HepG2 (cell line): ENCODE results near the gene RBBP8. TPM values are rescaled to one million over a fixed set of nuclear protein-coding genes. Genes with fewer than 3 reads are reported as not detected.

Experiments used
- CBX2 ChIP-seq, 2 experiments: fragments of 200-600 bp in 1 of 2; sonication (generic); formaldehyde crosslinking in 1 of 2; IDR thresholded peaks; 2 replicates each; pipeline versions ENCODE4 v1.7.0 to v1.8.1; 2018 to 2022; ENCODE audit warnings: low read depth in 2 of 2, low read length in 1 of 2, mild to moderate bottlenecking in 1 of 2, missing genetic modification reagents in 1 of 2
- CCAR2 ChIP-seq: fragments of 200-400 bp; formaldehyde crosslinking; optimal IDR thresholded peaks from 2 replicates; pipeline ENCODE3; 2018; ENCODE audit warnings: low read depth, mild to moderate bottlenecking, low read length, moderate library complexity
- CEBPZ ChIP-seq: IDR thresholded peaks from 2 replicates; pipeline ENCODE4 v1.6.1; 2012; ENCODE audit warnings: low read length, improper control_type of control experiment
- CENPT ChIP-seq: sonication (generic); formaldehyde crosslinking; IDR thresholded peaks from 2 replicates; pipeline ENCODE4 v1.8.0; 2022; ENCODE audit warnings: low read depth, mild to moderate bottlenecking, moderate library complexity, missing genetic modification reagents
- ERF ChIP-seq: IDR thresholded peaks from 2 replicates; pipeline ENCODE4 v1.6.1; 2018; ENCODE audit warnings: missing biosample characterization, missing genetic modification reagents
- MED1 ChIP-seq: sonication (generic); formaldehyde crosslinking; IDR thresholded peaks from 2 replicates; pipeline ENCODE4 v1.4.0; 2020; ENCODE audit warnings: missing genetic modification reagents
- MIER3 ChIP-seq: IDR thresholded peaks from 2 replicates; pipeline ENCODE4 v1.6.1; 2016; ENCODE audit warnings: missing compliant biosample characterization, borderline replicate concordance
- PHF20 ChIP-seq: sonication (generic); formaldehyde crosslinking; IDR thresholded peaks from 2 replicates; pipeline ENCODE4 v1.5.0; 2020; ENCODE audit warnings: mild to moderate bottlenecking, missing genetic modification reagents
- PRPF4 ChIP-seq: fragments of 200-400 bp; formaldehyde crosslinking; IDR thresholded peaks from 2 replicates; pipeline ENCODE4 v1.6.1; 2016; ENCODE audit warnings: low read length, low read depth; ENCODE audit not compliant: poor library complexity, severe bottlenecking
- RNF2 ChIP-seq: fragments of 450-650 bp; conservative IDR thresholded peaks from 2 replicates; pipeline ENCODE4 v1.6.1; 2016; ENCODE audit warnings: low read depth
- SP1 ChIP-seq, 2 experiments: fragments of 450-650 bp in 1 of 2; sonication (generic) in 1 of 2; formaldehyde crosslinking in 1 of 2; IDR thresholded peaks; 2 replicates each; pipeline versions ENCODE4 v1.4.0 to v1.6.1; 2016 to 2020; ENCODE audit warnings: missing genetic modification reagents in 1 of 2
- ZFY ChIP-seq: sonication (generic); formaldehyde crosslinking; IDR thresholded peaks from 2 replicates; pipeline ENCODE4 v1.4.0; 2020; ENCODE audit warnings: missing genetic modification reagents
- ZNF367 ChIP-seq: sonication (generic); formaldehyde crosslinking; IDR thresholded peaks from 2 replicates; pipeline ENCODE4 v1.4.0; 2020; ENCODE audit warnings: missing genetic modification reagents, borderline replicate concordance
- ZNF441 ChIP-seq: sonication (generic); formaldehyde crosslinking; IDR thresholded peaks from 2 replicates; pipeline ENCODE4 v1.7.0; 2021; ENCODE audit warnings: missing genetic modification reagents, borderline replicate concordance
- ZNF549 ChIP-seq: sonication (generic); formaldehyde crosslinking; IDR thresholded peaks from 2 replicates; pipeline ENCODE4 v1.5.0; 2020; ENCODE audit warnings: missing genetic modification reagents
- ZNF557 ChIP-seq: sonication (generic); formaldehyde crosslinking; IDR thresholded peaks from 2 replicates; pipeline ENCODE4 v1.4.0; 2020; ENCODE audit warnings: missing genetic modification reagents
- ZNF619 ChIP-seq: sonication (generic); formaldehyde crosslinking; IDR thresholded peaks from 2 replicates; pipeline ENCODE4 v1.4.0; 2020; ENCODE audit warnings: mild to moderate bottlenecking, missing genetic modification reagents
- ZNF703 ChIP-seq: sonication (generic); formaldehyde crosslinking; IDR thresholded peaks from 2 replicates; pipeline ENCODE4 v1.5.1; 2020; ENCODE audit warnings: missing genetic modification reagents, mild to moderate bottlenecking, moderate library complexity, borderline replicate concordance
- polyA plus RNA-seq, 8 experiments: library from polyadenylated mRNA; depleted of rRNA in 3 of 8; stranded (reverse) in 7 of 8; unstranded in 1 of 8; fragments of >200 nt; fragmentation: Illumina TruSeq in 4 of 8; extraction: Trizol in 4 of 8; gene quantifications; 2 replicates each; pipeline versions ENCODE4 v1.2.1 to v1.2.3, GENCODE V29; 2011 to 2016; ENCODE audit warnings: low read depth in 4 of 8, missing spikeins in 1 of 8, mixed read lengths in 1 of 8; ENCODE audit not compliant: insufficient read depth in 1 of 8
- total RNA-seq, 5 experiments: library from RNA; depleted of rRNA; stranded (reverse); fragments of >200 nt; fragmentation: Illumina TruSeq; extraction: Trizol; gene quantifications; 2 replicates each; pipeline ENCODE4 v1.2.3, GENCODE V29; 2016; ENCODE audit warnings: low read depth in 1 of 5
- TF ChIP-seq, protein P1 (sequence below): sonication (generic); formaldehyde crosslinking; IDR thresholded peaks from 2 replicates; pipeline ENCODE4 v1.8.0; 2022; ENCODE audit warnings: missing genetic modification reagents, mild to moderate bottlenecking, inconsistent platforms, borderline replicate concordance
- TF ChIP-seq, protein P2 (sequence below): sonication (generic); formaldehyde crosslinking; IDR thresholded peaks from 2 replicates; pipeline ENCODE4 v1.5.0; 2020; ENCODE audit warnings: missing genetic modification reagents, mild to moderate bottlenecking, borderline replicate concordance
- TF ChIP-seq, protein P3 (sequence below): sonication (generic); formaldehyde crosslinking; IDR thresholded peaks from 2 replicates; pipeline ENCODE4 v1.4.0; 2020; ENCODE audit warnings: missing genetic modification reagents
- TF ChIP-seq, protein P4 (sequence below): sonication (generic); formaldehyde crosslinking; IDR thresholded peaks from 2 replicates; pipeline ENCODE4 v1.4.0; 2020; ENCODE audit warnings: missing genetic modification reagents, borderline replicate concordance

Gene RBBP8
- total and polyA plus RNA-seq, 2 of the 13 experiments (the other 11 are each of a cell fraction or from before 2014, with no cell fraction given), result 14.2 to 47.4 TPM

- TF ChIP-seq RNF2, result no peak; the same call in 1 of the 2 replicates
- TF ChIP-seq, protein P1, sequence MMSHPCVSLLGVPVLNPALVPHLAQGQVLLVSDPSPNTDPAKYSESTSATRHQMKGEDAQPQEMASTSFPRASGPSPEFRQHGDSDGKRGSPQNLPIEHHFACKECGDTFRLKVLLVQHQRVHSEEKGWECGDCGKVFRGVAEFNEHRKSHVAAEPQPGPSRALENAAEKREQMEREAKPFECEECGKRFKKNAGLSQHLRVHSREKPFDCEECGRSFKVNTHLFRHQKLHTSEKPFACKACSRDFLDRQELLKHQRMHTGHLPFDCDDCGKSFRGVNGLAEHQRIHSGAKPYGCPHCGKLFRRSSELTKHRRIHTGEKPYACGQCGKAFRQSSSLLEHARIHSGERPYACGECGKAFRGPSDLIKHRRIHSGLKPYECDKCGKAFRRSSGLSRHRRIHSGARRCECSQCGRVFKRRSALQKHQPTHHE (CRISPR knock-in tag), result no peak; the same call in 1 of the 2 replicates
- 0 out of 2 replicates have a peak, but pooled peaks have one; percentile 30 for TF ChIP-seq MED1 (CRISPR knock-in tag)
- no peak for TF ChIP-seq ZNF619 (CRISPR knock-in tag)
- no peak for TF ChIP-seq CBX2 (IDR thresholded peaks at IDR 0.05; ENCODE audit: low read depth, low read length)
- TF ChIP-seq CBX2 (CRISPR knock-in tag; IDR thresholded peaks at IDR 0.05; ENCODE audit: low read depth), result no peak
- no peak for TF ChIP-seq PRPF4
- no peak for TF ChIP-seq CENPT (CRISPR knock-in tag)
- peak; percentile 45; the same call in 1 of the 2 replicates for TF ChIP-seq ERF (CRISPR knock-in tag)
- TF ChIP-seq CCAR2, result no peak
- TF ChIP-seq, protein P2, sequence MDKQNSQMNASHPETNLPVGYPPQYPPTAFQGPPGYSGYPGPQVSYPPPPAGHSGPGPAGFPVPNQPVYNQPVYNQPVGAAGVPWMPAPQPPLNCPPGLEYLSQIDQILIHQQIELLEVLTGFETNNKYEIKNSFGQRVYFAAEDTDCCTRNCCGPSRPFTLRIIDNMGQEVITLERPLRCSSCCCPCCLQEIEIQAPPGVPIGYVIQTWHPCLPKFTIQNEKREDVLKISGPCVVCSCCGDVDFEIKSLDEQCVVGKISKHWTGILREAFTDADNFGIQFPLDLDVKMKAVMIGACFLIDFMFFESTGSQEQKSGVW, result no peak
- TF ChIP-seq, protein P3, sequence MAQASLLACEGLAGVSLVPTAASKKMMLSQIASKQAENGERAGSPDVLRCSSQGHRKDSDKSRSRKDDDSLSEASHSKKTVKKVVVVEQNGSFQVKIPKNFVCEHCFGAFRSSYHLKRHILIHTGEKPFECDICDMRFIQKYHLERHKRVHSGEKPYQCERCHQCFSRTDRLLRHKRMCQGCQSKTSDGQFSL (CRISPR knock-in tag), result no peak
- no peak for TF ChIP-seq CEBPZ
- TF ChIP-seq SP1 (IDR thresholded peaks at IDR 0.05), result no peak
- peak; percentile 70; the same call in 1 of the 2 replicates for TF ChIP-seq SP1 (CRISPR knock-in tag; IDR thresholded peaks at IDR 0.05)
- TF ChIP-seq PHF20 (CRISPR knock-in tag), result peak; percentile 55
- peak; percentile 36; the same call in 1 of the 2 replicates for TF ChIP-seq ZNF441 (CRISPR knock-in tag)
- TF ChIP-seq ZNF703 (CRISPR knock-in tag), result peak; percentile 31; the same call in 1 of the 2 replicates
- TF ChIP-seq ZNF367 (CRISPR knock-in tag), result no peak
- TF ChIP-seq ZNF557 (CRISPR knock-in tag), result no peak
- no peak for TF ChIP-seq ZNF549 (CRISPR knock-in tag)
- TF ChIP-seq, protein P4, sequence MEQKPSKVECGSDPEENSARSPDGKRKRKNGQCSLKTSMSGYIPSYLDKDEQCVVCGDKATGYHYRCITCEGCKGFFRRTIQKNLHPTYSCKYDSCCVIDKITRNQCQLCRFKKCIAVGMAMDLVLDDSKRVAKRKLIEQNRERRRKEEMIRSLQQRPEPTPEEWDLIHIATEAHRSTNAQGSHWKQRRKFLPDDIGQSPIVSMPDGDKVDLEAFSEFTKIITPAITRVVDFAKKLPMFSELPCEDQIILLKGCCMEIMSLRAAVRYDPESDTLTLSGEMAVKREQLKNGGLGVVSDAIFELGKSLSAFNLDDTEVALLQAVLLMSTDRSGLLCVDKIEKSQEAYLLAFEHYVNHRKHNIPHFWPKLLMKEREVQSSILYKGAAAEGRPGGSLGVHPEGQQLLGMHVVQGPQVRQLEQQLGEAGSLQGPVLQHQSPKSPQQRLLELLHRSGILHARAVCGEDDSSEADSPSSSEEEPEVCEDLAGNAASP (CRISPR knock-in tag), result 0 out of 2 replicates have a peak, but pooled peaks have one; percentile 12
- TF ChIP-seq ZFY (CRISPR knock-in tag), result peak; percentile 82
- peak; percentile 56; the same call in 1 of the 2 replicates for TF ChIP-seq MIER3 (CRISPR knock-in tag)
Observed at GRCh38 chr18:22933206-22933965, at the start of gene RBBP8 (continued).
